Stimulated activated CD4-positive, alpha-beta T cell treated with anti-CD3 and anti-CD28 coated beads, Interleukin-1b, Interleukin-23, amount 100 ng/mL, for 1 hour (primary cell): ENCODE results near the gene TPD52L2.

ENCODE experiments used
- DNase-seq, 2 donors: peaks; one replicate each; pipeline ENCODE4 v3.0.0-alpha.2; 2020; ENCODE audit warnings: low read depth in 2 of 2

Gene TPD52L2

DNA sequence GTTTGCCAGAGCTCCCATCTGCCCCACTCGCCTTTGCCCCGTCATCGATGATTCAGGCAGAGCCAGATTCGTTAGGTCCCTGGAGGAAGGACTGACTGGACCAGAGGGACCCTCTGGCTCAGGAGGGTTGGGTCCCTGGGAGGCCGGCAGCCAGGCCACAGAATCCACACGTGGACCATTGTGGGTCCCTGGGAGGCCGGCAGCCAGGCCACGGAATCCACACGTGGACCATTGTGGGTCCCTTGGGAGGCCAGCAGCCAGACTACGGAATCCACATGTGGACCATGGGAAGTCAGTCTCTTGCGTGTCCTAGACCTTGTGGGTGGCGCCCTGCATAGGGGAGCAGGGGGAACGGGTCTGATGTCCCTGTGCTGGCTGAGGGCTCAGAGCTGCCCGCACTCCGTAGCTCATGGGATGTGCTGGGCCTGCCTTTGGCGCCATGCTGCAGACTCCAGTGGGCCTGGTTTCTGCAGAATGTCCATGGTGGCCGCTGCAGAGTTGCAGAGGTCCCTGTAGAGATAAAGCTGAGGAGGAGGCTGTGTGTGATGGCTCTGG lies 67.6 kb downstream of the TPD52L2 start:
- no peak for DNase-seq

DNA sequence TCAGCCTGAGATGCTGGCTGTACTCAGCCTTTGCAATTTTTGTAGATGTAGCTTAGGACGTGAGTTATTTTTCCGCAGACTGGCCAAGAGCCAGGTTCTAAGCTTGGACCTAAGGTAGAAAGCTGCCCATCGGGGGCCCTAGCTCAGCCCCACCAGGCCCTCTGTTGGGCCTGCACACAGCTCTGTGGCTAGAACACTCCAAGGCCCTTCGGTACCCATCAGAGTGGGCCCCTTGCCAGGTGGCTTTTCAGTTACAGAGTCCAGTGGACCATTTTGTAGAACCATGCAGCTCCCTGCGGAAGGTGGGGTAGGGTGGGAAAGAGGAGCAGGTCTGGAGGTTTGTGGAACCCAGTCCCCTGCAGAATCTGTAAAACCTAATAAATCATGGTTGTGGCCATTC lies 68.6 kb downstream of the TPD52L2 start:
- no peak for DNase-seq

DNA sequence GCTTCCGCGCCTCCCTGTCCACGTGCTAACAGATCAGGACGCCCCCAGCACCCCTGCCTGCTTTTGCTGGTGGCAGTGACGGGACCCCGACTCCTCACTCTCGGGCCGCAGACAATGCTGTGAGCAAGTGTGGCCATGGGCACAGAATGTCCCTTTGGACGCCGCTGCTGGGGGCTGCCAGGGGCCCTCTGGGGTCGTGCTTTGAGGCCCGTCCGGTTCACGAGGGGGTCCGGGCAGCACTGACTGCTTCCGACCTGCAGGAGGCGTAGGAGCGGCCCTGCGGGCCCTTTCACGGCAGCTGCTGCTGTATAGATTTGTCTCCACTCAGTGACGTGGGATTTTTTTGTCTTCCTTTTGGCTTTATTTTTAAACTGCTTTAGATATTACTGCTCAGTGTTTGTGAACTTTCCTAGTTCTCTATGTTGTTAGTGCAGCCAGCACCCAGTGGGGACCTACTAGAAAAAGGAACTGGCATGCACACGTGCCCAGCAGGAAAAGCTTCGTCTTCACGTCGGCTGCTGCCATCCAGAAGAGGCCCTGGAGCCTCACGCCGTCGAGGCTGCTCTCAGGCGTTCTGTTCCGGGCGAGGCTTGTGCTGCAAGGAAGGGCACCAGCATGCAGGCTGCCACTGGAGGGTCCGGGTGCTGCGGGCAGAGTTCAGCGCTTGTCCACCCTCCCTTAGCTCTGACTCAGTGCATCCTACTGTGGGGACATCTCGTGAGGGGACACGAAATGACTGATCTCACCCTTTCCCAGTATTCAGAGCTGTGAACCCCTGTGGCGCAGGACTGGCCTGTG lies 69.4 kb downstream of the TPD52L2 start:
- no peak for DNase-seq

DNA sequence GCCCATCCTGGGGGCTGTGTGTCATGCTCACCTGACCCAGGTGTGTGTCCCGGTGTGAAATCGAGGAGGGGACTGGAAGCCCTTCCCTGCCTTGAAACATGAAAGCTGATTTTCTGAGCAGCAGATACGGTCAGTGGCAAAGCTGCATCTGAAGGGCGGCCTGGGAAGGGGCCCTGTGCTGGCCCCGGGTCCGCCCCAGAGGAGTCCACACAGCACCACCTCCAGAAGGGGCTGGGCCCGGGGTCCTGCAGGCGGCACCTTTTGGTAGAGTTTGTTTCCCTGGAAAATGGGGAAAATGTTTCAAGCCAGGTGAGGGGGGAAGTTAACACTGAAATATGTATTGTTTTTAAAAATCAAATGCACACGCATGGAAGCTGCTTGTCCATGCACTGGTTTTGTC lies 70.4 kb downstream of the TPD52L2 start:
- no peak for DNase-seq

DNA sequence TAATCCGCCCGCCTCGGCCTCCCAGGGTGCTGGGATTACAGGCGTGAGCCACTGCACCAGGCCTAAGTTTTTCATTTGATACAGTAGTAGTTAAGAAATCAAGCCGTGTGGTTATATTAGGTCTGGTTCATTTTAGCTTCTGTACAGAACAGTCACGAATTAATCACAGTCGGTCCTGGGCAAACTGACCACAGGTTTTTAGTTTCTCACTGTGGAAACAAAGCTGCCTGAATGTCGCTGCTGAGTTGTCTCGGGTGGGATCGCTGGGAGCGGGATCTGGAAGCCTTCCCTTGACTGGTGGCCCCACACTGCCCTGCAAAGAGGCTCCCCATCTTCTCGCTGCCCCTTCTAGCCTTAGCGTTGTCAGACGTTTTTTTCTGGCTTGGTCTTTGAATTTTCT lies 72.5 kb downstream of the TPD52L2 start:
- DNase-seq, result no peak

DNA sequence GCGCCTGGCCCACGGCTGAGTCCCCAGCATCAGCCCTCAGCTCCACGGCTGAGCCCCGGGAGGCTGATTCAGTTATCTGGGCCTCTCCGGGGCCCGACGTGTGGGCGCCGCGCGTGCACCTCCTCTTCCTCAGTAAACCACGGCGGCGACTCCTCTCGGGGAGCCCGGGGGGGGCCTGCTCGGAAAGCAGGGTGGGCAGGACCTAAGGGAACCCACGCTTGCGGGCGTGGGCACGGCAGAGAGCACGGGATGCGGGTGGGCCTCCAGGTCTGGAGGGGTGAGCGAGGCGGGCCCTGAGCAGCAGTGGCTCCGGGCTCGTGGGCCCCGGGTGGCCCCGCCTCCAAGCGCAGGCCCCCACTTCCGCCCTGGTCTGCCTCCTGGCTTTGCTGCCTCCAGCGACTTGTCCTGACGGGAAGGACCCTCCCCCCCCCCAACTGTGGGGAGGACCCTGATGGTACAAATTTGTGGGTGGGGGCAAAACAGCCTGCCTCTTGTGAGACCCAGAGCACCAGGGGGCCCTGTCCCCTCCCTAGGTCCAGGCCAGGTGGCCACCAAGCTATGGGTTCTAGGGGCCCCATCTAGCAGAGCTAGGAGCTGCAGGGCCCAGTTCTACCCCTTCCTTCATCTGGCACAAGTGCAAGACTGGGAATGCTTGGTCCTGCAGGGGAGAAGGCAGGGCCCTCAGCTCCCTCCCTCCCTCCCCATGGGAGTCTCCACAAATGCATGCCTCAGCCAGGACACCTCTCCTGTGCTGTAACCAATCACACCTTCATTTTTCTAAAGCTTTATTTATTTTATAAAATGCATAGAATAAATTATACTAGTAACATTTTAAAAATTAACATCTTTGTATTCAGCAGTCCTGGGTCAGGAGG lies 74.2 kb downstream of the TPD52L2 start:
- no peak for DNase-seq

DNA sequence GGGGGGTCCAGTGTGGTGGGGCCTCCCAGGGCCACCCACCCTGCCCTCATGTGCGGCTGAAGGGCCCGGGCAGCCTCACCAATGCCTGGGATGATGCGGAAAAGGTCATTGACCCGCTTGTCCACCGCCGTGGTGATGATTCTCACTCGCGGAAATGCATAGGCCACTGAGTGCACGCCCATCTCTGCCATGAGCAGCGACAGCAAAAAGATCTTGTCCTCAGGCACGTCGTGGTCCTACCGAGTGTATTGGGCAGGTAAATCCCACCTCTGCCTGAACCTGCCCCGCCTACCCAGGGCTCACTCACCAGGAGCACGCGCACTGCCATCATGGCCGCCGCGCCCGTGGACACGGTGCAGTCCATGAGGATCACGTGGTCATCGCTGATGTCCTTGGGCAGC lies 75.0 kb downstream of the TPD52L2 start:
- no peak for DNase-seq

DNA sequence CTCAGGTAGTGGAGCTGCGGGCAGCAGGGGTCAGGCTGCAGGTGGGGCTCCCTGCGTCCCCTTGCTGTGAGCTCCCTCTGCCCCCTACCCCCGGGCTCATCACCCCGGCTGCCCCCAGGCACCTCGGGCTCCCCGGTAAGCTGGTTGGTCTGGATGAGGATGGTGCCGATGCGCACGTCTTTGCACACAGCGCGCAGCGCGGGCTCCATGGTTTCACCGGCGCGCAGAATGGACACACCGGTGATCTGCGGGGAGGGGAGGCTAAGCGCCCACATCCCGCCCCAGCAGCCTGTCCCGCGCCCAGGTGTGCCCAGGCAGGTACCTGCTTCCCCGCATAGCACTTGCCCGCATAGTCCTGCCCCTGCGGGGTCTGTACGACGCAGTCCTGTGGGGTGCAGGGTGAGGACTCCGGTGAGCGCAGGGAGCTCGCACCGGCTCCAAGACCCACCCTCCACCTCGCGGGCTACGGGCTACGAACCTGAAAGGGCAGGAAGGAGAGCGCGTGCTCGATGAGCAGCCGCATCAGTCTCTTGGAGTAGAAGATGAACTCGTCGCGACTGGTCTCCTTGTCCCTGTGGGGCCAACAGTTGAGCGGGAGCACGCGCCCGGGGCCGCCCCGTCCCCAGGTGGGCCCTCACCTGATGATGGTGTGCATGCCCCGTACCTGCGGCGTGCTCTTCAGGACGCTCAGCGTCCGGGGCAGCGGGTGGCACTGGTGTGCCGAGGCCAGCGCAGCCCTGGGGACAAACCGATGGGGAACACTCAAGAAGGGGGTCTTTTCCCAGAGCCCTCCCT lies 75.6 kb downstream of the TPD52L2 start:
- no peak for DNase-seq
